HL-60/S4 treated with retinoic acid at 250 ng/mL for 4 days and 3 days (cell line): ENCODE measurements around the gene PMM2.
"Not testable (repeated sequence)": the region's sequence is repeated elsewhere in the genome, so short reads cannot be mapped to it uniquely, and the experiment has no call there.

Source experiments
- in situ Hi-C: fragments of 300-500 bp; cut with MboI; formaldehyde crosslinking; loops from 2 replicates; pipeline ENCODE4 v1.7.0; 2022; ENCODE audit warnings: low sequenced_read_pairs

The PMM2 gene

DNA sequence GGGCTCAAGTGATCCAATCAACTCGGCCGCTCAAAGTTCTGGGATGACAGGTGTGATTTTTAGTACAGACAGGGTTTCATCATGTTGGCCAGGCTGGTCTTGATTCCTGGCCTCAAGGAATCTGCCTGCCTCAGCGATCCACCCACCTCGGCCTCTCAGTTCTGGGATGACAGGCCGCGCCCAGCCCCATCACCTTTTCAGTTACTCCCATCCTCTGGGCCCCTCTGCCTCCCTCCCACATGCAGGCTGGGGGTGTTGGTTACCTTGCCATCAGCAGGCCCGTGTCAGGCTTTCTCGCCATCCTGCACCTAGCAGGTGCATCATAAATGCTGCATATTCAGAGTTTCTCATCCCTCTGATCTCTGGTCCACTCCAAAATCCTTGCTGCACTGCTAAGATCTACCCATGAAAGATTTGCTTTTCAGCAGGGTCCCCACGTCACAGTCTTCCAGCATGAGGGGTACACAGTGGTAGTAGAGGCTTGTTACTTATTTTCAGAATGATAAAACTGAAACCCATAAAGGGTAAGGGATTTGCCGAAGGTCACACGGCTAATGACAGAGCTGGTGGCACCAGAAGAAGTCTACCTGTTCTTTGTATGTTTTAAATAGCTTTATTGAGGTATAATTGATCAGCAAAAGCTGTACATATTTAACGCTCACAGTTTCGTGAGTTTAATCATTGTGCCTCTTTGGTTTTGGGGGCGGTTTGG lies 16.6 kb downstream of the PMM2 start:
- in situ Hi-C loops, result no loop called here

DNA sequence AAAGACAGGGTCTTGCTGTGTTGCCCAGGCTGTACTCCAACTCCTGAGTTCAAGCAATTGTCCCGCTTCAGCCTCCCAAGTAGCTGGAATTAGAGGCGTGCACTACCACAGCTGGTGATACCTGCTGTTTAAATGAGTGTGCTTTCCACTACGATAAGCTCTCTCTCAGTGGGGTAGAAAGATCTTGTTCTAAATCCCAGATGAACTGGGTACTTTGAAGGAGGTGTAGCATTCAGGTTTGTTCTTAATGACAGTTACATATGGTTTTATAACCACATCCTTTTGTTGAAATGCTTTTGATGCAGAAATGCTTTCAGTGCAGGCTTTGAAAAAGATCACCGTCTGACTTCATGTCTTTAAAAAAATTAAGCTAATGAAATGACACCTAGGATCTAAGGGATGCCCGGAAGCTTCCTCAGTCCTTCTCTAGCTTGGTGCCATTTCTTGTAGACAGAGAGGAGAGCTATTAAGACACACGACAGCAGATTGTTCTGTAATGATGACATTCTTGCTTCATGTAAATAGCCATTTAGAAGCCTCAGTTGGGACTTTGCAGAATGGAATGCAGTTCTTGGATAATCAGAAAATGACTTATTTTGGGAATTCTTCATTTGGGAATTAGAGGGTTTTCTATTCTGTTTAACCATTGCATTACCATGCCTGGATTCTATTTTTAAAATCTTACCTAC lies 19.5 kb downstream of the PMM2 start:
- in situ Hi-C loops, result no loop called here

DNA sequence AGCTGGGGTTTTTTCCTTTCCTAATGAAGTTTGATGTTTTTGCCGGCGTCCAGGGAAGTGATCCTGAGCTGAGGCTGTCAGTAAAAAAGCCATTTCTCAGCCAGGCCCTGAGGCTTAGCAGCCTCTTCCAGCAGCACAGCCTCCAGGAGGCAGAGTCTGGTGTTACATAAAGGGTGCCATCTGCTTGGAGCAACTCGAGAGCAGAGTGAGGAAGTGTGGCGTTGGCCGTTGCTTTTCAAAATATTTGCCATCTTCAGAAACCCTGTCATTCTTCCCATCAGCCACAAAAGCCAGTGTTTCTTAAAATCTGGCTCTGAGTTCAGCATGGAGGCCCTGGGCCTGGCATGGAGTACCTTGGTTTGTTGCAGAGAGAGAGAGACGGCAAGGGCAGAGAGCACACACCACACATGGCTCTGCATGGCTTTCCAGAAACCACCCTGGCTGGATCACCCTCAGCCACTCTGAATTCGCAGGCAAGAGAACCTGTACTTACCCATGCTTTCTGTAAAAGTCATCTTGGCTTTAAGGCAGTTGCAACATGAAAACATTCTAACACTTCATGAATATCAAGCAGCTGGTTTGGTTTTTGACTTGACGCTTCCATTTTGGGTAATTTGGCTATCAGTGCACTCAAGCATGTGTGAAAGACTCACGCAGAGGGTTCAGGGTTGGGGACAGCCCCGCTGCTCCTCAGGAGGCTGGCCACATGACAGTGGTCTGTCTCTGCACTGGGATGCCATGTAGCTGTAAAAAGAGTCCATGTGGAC lies 21.0 kb downstream of the PMM2 start:
- in situ Hi-C loops, result no loop called here

DNA sequence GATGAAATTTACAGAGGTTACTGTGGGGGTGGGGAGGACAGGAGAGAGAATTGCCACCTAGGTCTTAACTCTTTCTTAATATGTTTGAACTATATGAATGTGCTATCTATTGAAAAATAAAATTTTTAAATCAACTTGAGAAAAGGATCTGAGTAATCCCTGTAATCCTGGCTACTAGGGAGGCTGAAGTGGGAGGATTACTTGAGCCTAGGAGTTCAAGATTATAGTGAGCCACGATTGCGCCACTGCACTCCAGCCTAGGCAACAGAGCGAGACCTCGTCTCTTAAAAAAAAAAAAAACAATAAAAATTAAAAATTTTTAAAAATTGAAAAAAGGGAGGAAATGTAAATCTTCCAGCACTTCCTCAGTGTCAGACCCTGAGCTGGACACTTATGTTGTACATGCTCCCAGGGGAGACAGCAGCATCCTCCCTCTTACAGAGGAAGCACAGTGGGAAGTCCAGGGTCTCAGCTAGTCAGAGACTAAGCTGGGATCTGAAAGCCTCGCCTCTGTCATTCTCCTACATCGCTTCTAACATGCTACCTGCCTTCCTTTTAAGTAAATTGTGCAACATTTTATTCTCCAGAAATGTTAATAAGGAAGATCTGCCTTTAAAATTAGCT lies 21.9 kb downstream of the PMM2 start:
- in situ Hi-C loops, result no loop called here

DNA sequence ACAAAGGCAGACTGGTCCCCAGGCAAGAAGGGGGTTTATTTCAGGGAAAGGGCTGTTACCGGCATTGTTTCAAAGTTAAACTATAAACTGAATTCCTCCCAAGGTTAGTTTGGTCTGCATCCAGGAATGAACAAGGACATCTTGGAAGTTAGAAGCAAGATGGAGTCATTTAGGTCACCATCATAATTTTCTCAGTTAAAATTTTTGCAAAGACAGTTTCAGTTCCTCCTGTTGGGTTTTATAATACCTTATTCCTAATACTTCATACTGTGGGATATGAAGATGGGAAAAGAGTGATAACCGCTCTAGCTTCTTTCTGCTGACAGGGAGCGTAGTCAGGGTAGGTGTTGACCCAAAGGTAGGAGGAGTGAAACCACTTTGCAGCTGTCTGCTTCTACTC lies 24.8 kb downstream of the PMM2 start:
- in situ Hi-C loops, result no loop called here

DNA sequence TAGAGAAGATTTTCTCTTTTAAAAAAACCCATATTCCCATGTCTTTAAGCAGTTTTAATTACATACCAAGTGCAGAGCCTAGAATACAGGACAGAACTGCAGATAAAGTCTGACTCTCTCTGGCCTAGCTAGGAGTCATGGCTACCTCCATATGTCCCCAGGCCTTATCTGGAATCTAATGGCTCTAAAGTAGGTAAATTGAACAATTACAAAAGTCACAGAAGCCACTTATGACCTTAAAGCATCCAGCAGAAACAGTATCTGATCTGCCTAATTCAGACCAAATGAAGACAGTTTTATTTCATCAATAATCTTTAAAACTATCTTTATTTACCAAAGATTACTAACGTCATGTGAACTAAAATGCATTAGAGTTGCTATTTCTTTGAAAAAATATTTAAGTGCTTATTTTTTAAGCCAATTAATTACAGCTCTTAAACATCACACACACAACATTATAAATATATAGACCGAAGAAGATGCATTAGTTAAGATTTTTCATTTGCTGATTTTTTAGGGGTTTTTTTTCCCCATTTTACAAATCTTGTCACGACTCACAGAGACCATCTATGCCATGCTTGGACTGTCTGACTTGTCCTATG lies 28.7 kb downstream of the PMM2 start:
- in situ Hi-C loops, result no loop called here

DNA sequence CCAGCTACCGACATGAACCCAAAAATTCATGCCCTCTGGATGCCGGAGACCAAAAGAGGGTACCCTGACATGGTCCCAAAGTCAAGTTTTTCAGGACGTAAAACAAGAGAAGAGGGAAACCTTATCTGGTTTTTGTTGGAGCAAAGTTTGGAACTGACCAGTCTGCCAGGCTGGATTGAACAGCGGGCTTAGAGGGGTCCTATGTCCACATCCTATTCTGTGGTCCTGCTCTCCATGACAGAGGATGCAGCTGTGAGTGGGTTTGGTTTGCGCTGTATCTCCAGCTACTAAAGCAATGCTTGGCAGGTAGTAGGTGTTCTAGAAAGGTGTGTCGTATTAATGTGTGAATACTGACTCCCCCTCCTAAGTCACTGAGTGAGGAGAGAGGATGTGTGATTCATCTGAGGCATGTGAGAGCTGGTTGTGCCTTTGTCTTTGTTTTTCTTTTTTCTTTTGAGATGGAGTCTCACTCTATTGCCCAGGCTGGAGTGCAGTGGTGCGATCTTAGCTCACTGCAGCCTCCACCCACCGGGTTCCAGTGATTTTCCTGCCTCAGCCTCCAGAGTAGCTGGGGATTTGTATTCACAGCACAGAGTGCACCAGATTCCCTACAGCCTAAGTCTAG lies 31.0 kb downstream of the PMM2 start:
- in situ Hi-C loops, result no loop called here

DNA sequence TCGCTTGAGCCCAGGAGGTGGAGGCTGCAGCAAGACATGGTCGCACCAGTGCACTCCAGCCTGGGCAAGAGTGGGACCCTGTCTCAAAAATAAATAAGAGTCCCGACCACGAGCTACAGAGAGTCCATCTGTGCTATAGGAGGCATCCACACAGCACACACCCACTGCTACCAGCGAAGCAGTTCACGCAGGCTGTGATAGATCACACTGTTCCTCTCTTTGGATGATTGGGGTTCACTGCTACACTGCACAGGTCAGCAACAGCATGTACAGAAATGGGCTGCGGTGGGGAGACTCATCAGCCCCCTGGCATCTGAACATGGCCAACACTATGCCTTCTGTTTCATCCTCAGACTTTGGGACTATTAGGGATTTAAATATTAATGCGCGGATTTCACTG lies 33.8 kb downstream of the PMM2 start:
- in situ Hi-C loops, result no loop called here

DNA sequence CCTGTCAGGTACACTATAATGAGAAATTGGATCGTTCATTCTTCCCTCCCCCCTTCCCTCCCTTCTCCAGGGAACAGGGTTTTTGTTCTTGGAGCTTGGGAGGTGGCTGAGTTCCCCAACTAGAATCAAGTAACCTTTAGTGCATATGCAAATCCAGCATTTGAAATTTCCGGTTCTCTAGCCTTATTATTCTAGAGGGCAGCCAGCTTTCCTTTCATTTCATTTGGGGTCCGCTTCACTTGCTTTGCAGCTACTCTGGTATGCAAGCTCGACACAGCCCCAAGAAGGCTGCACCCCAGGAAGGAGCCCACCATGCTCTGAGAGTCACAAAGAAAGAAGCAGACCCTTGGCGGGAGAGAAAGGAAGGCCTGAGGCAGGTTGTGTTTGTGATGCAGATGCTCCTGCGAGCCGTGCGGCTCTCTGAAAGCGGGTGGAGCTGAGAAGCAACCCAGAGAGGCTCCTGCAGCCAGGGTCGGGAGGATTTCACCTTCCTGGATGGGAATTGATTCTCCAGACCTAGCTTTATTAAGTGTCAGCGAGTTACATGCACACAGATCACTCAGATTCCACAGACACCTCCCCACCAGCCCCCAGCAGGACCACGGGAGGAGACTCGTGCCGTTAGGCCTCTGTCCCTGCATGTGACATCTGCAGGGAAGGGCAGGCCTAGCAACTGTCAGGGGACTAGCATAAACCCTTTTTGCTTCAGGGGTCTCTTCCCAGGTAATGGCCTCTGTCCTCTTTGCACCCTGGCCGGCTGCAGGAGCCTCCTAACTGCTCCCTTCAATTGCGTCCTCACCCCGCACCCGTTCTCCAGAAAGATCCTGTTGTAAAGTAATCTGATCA lies 34.5 kb downstream of the PMM2 start:
- in situ Hi-C loops, result no loop called here

DNA sequence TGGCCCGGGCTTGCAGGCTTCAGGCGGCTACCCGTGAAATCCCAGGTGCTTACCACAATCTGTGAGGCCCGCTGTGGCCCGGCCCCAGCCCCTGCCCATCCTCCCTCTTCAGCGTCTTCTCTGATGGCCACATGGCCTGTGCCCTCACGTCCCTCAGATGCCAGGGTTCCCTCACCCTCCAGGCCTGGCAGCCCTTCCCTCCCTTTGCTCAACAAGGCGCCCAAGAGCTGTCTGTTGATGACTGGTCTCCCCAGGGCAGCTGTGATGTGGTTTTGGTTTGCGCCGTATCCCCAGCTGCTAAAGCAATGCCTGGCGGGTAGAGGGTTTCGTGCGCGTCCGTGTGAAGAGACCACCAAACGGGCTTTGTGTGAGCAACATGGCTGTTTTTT lies 35.1 kb downstream of the PMM2 start:
- in situ Hi-C loops, result no loop called here

DNA sequence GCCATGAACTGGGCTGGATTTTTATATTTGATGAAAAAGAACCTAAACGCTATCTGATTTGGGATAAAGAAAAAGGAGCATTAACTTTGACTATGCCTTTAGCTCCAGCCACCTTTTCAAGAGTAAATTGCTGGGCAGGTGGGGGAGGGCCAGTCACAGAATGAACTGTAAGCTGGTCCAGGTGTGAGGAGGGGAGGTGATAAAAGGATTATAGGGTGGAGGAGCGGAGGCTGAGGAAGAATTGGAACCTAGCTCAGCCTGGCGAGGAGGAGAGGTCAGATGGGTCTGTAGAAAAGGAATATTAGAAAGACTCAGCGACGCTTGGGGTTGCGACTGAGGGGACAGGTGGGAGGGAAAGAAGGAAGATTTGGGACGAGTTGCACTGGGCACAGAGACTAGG lies 39.2 kb downstream of the PMM2 start:
- in situ Hi-C loops, result not testable (repeated sequence)

DNA sequence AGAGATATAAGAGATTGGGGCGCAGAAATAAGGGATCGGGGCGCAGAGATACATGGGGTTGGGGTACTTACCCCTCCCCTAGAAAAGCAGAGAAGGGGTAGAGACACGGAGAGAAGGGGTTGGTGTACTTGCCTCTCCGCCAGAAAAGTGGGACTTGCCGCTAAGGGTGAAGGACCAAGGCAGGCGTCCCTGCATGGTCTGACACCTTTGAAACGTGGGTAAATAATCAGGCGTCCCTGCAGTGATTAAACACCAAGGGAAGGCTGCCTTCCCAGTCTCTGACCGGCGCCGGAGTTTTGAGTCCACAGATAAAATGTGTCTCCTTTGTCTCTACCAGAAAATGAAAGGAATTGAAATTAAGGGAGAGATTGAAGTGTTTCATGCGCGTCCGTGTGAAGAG lies 40.0 kb downstream of the PMM2 start:
- in situ Hi-C loops, result not testable (repeated sequence)

DNA sequence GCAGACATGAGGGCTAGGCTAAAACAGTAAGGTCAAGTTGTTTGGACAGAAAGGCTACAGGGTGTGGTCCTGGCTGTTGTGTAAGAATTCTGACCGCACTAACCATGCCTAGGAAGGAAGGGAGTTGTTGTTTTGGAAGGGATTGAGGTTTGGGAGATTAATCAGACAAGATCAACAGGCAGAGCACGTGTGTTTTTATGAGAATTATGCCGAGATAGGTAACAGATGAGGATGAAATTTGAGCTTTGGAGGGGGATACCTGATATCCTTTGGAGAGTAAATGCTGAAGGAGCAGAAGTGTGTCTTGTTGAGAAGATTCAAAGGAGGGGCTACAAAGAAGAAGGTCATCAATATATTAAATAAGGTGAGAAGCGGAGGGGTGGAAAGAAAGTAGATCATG lies 44.4 kb downstream of the PMM2 start:
- in situ Hi-C loops, result not testable (repeated sequence)

DNA sequence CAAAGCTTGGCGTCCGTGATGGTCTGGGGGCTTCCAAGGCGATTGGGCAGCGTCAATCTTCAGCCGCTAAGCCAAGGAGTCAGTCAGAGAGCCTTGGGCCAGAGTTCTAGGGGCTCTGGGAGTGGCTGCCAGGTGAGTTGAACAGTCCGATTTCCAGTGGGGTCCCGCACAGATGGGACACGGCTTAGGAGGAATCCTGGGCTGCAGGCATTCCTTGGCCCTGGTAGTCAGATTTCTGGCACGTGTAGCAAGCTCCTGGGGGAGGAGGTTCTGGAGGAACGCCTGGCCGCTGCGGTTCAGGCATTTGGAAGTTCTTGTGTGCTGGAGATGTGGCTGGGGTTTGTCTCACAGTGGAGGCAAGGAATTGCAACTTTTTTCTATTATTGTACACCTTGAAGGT lies 45.7 kb downstream of the PMM2 start:
- in situ Hi-C loops, result not testable (repeated sequence)

DNA sequence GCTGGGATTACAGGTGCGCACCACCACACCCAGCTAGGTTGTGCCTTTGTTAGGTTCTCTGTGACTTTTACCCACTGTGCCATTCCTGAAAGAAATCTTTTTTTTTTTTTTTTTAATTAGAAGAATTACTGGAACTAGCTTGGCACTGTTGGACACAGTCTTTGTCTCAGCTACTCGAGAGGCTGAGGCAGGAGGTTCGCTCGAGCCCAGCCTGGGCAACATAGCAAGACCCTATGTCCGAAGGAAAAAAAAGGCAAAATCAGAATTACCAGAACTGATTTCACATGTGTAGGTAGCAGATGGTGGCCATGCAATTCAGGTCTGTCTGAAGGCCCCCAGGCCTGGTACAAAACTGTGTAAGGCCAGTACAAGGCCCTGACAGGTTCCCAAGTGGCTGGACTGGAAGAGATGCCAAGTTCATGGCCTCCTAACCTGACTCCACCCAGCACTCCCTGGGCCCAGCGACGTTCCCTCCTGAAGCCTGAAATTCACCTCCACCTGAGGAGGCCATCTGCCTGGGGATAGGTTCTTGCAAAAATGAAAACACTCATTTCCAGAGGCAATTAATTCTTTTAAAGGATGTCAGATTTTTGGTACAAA lies 48.2 kb downstream of the PMM2 start:
- in situ Hi-C loops, result no loop called here

DNA sequence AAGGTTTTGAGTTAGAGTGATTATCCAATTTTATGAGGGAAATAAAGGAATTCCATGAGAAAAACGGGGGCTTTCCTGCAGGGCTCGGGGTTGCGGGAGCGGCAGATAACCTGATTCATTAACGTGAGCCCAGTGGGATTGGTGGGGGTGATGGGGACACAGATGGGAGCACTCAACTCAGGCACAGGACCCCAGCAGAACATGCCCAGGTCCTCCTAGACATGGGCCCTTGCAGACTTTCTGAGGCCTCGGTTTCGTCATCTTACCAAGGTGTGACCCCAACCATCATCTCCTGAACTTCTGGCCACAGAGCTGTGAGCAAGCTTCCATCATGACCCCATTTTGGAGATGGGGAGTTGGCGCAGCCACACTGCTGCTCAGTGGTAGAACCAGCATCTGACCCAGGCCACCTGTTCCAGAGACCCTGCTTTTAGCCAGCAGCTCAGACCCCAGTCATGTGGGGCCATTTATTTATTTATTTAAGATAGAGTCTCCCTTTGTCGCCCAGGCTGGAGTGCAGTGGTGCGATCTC lies 48.8 kb downstream of the PMM2 start:
- in situ Hi-C loops, result no loop called here

DNA sequence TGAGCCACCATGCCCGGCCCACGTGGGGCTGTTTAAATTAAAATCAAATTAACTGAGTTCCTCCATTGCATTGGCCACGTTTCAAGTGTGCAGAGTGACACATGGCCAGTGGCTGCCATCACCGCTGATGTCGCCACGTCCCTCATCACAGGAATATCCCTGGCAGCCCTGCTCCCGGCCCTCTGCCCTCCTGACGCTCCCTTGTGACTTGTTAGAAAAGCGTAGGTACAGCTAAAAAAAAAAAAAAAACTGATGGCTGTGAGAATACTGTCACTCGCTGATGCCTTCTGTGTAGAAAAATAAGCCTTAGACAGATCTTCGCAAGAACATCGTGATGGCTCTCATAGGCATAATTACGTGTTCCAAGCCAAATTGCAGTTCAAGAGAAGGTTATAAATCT lies 49.5 kb downstream of the PMM2 start:
- in situ Hi-C loops, result no loop called here

DNA sequence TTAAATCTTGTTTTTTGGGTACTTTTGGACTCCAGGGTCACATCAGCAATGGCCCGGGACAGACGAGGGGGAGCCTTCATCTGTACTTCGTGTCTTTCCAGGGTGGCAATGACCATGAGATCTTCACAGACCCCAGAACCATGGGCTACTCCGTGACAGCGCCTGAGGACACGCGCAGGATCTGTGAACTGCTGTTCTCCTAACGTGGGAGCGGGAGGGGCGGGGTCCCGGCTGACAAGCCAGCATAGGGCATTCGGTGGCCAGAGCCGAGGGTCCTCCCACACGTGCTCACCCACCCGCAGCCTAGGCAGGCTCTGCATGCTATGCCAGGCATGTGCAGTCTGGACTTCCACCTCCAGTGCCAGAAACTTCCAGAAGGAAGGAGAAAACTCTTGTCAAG lies 50.0 kb downstream of the PMM2 start:
- in situ Hi-C loops, result no loop called here

DNA sequence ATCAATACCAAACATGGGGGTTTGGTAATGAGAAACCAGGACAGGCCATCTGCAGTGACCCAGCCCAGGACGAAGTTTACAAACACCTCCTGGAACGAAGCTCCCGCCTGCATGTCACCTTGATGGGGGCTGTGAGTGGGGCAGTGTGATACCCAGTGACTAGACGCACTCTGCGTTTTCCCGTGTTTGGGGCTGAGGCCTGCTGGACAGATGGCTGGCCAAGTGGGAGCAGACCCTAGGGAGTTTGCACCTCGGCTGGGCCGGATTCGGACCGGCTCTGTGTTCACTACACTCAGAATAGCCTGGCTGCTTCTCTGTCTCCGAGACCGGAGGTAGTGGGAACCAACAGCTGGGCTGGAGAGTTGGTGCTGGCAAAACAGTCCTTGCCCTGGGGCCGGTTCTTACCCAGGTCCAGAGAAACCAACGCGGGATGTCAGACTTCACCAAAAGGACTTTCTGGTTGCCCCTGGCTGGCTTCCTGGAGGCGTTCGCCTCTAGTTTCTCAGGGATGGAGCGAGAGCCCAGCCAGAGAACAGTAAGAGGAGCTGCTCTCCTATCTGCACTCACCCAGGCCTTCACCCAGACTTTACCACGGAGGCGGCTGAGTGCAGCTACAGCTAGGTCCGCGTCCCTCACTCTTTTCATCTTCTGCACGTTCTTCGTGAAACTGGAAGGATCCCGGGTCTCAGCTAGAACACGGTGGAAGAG lies 50.7 kb downstream of the PMM2 start:
- in situ Hi-C loops, result no loop called here
